ENCODE data around the gene TBXA2R.
"Not testable (repeated sequence)": the region's sequence is repeated elsewhere in the genome, so short reads cannot be mapped to it uniquely, and the experiment has no call there.

TBXA2R gene

DNA sequence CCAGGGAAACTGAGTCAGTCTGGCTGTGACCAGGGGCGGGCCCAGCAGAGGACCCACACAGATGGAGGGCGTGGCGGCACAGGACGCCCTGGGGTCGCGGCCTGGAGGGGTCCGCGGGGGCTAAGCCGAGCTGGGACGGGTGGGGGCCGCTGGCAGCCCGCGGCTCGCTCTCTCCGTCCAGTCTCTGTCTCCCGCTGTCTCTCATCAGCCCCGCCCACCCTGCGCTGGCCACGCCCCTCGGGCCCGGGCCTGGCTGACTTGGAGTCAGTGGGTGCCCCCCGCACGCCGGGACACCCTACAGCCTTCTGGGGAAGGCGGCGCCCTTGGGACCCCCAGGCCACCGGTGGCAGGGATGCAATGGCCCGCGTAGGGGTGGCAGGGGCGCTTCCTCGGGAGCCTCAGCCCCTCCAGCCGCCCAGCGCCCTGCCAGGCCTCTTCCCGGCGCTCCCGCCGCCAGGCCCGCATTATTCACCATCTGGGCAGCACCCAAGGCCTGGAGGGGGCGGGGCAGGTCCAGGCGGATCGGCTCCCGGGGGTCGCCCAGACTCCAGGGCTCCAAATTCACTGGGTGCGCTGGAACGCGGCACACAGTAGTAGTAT is at the start of gene TBXA2R:
TBXA2R (minus strand) TSS at position 186 of the 600 bp plus-strand sequence. CDS start 6,241 bp downstream, outside the sequence.
- H3K4me3 ChIP-seq (ENCODE audit: low read length), result peak within 1 kb of the TSS; percentile 68
- peak within 1 kb of the TSS; percentile 64 for H3K27ac ChIP-seq (ENCODE audit: low read depth, low read length)
- no peaks in the 10 kb centered on the region for H3K27me3 ChIP-seq (ENCODE audit: control insufficient read depth, insufficient read depth, low read length)
- H3K36me3 ChIP-seq (ENCODE audit: control insufficient read depth, insufficient read depth, low read length), result peaks cover 6% of the 10 kb centered on the region
- H3K4me1 ChIP-seq (ENCODE audit: control insufficient read depth, insufficient read depth, low read length), result no peaks in the 10 kb centered on the region
- peak within 1 kb of the TSS; percentile 6 for H3K9ac ChIP-seq (ENCODE audit: low read length)

DNA sequence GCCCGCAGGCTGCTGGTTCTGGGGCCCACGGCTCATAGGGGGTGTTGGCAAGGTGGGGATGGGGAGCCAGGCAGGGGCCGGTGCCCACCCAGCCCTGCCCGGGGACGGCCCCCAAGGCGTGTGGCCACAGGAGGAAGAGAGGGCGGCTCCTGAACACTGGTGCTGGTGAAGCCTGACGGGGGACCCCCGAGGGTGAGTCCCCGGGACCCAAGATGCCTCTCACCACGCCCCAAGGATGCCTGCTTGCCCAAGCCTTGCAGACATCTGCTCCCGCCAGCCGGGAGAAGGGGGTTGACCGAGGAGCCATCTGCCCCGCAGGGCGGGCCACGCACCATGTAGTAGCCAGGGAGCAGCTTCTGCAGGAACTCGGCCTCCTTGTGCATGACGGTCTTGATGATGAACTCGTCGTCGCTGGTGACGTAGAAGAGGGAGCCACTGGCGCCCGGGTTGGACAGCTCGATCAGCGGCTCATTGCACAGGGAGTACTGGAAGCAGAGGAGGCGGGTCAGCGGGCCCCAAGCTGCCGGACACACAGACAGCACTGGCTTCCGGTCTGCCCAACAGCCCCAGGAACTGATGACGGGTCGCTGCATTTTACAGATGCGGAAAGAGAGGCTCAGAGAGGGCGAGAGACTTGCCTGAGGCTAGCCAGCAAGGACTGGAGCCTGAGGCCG is 49.5 kb upstream of the TBXA2R start:
- no peak overlapping the region for H3K4me3 ChIP-seq (ENCODE audit: low read length)
- H3K4me1 ChIP-seq (ENCODE audit: control insufficient read depth, insufficient read depth, low read length), result no peaks in the 10 kb centered on the region
- no peaks in the 10 kb centered on the region for H3K27me3 ChIP-seq (ENCODE audit: control insufficient read depth, insufficient read depth, low read length)
- H3K9ac ChIP-seq (ENCODE audit: low read length), result no peak overlapping the region
- H3K36me3 ChIP-seq (ENCODE audit: control insufficient read depth, insufficient read depth, low read length), result peaks cover 58% of the 10 kb centered on the region
- no peak overlapping the region for H3K27ac ChIP-seq (ENCODE audit: low read depth, low read length)

DNA sequence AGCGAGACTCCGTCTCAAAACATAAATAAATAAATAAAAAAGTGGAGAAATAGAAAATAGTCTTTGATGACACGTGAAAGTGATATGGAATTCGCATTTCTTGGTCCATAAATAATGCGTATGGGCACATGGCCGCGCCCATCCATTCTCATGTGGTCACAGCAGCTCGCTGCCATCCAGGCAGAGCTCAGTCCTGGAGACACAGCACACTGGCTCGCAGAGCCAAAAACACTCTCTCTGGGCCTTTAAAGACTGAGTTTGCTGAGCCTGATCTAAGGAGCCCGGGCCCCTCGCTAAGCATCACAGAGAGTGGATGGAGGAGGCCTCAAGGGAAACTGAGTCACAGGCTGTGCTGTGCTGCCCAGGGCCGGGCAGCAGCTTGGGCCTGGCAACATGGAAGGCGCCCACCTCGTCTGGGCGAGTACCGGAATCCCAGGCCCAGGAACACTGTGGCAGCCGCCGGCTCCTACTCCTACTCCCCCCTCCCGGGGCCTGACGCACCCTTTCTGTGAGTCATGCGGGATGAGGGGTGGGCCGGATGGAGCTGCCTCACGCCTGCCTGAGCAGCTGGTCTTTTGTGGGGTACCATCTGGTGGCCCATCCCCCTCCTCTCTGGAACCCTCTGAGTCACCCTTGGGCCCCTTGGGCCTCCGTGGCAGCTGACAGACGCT is 48.9 kb upstream of the TBXA2R start:
- H3K4me3 ChIP-seq (ENCODE audit: low read length), result no peak overlapping the region
- no peak overlapping the region for H3K9ac ChIP-seq (ENCODE audit: low read length)
- H3K27me3 ChIP-seq (ENCODE audit: control insufficient read depth, insufficient read depth, low read length), result no peaks in the 10 kb centered on the region
- H3K36me3 ChIP-seq (ENCODE audit: control insufficient read depth, insufficient read depth, low read length), result peaks cover 55% of the 10 kb centered on the region
- H3K4me1 ChIP-seq (ENCODE audit: control insufficient read depth, insufficient read depth, low read length), result no peaks in the 10 kb centered on the region
- no peak overlapping the region for H3K27ac ChIP-seq (ENCODE audit: low read depth, low read length)

DNA sequence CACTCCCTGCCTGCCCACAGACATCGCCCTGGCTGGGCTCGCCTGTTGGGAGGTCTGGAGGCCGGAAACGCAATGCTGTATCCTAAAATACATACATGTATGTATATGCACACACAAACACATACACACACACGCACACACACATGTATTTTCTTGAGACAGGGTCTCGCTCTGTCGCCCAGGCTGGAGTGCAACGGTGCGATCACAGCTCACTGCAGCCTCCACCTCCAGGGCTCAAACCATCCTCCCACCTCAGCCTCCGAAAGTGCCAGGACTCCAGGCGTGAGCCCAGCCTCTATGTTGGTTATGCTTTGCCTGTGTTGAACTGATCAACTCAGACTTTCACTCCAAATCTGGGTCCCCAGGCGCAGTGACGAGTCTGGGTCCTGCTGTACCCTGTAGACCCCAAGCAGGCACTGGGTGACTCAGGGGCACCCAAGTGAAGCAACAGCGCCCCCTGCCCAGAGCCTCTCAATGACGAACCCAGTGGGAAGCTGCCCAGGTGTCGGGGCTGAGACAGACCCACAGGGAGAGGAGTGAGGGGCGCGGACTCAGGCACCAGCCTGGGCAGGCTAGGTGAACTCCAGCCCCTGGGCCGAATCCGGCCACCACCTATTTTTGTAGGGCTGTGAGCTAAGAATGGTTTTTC is 47.3 kb upstream of the TBXA2R start:
- no peak overlapping the region for H3K27ac ChIP-seq (ENCODE audit: low read depth, low read length)
- H3K4me1 ChIP-seq (ENCODE audit: control insufficient read depth, insufficient read depth, low read length), result no peaks in the 10 kb centered on the region
- H3K9ac ChIP-seq (ENCODE audit: low read length), result no peak overlapping the region
- no peak overlapping the region for H3K4me3 ChIP-seq (ENCODE audit: low read length)
- H3K27me3 ChIP-seq (ENCODE audit: control insufficient read depth, insufficient read depth, low read length), result no peaks in the 10 kb centered on the region
- H3K36me3 ChIP-seq (ENCODE audit: control insufficient read depth, insufficient read depth, low read length), result peaks cover 44% of the 10 kb centered on the region

DNA sequence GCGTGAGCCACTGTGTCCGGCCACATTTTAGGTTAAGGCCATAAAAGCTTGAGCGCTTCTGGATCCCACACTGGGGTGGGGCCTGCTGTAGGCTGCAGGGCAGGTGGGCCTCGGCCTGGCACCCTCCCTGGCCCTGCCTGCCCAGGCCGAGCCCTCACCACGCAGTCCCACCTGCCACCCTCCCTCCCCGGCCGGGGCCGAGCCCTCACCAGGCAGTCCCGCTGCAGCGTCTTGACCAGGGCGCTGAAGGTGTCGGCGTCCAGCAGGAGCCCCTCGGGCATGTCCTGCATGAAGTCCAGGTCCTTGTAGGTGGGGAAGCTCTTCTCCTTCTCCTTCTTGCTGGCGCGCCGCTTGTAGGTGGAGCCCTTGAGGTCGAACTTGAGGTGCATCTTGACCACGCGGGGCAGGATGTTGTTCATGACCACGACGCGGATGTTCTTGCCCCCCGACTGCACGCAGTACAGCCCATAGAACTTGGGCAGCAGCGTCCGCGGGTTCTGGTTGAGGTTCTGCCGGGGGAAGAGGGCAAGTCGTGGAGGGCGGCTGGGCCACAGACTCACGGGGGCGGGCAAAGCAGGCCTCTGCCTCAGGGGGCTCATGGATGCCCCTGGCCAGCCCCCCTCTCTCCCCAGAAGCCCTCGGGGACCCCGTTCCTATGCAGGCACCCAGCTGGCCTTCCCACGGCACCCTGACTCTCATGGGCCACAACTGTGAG is 46.6 kb upstream of the TBXA2R start:
- no peak overlapping the region for H3K9ac ChIP-seq (ENCODE audit: low read length)
- H3K27ac ChIP-seq (ENCODE audit: low read depth, low read length), result no peak overlapping the region
- H3K4me1 ChIP-seq (ENCODE audit: control insufficient read depth, insufficient read depth, low read length), result no peaks in the 10 kb centered on the region
- H3K36me3 ChIP-seq (ENCODE audit: control insufficient read depth, insufficient read depth, low read length), result peaks cover 40% of the 10 kb centered on the region
- no peaks in the 10 kb centered on the region for H3K27me3 ChIP-seq (ENCODE audit: control insufficient read depth, insufficient read depth, low read length)
- no peak overlapping the region for H3K4me3 ChIP-seq (ENCODE audit: low read length)

DNA sequence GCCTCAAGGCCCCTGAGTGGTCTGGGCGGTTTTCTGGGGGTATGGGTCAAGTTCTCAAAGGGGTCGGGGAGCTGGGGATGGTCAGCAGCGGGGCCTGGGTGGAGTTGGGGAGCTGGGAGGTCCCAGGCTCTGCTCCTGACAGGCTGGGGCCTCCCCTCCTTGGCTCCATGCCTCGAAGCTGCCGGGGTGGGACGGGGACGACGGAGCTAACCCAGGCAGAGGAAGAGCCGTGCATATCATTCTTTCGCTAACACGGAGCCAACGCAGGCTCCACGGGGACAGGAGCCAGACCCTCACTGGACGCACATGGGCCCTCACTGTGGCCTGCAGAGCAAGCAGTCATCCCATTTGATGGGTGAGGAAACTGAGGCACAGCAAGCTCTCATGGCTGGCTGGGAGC is 45.7 kb upstream of the TBXA2R start:
- Histone ChIP-seq H3K27me3 (ENCODE audit: control insufficient read depth, insufficient read depth, low read length) (no peaks in the 10 kb centered on the region), H3K27ac (ENCODE audit: low read depth, low read length) (no peak overlapping the region), H3K36me3 (ENCODE audit: control insufficient read depth, insufficient read depth, low read length) (peaks cover 35% of the 10 kb centered on the region)

DNA sequence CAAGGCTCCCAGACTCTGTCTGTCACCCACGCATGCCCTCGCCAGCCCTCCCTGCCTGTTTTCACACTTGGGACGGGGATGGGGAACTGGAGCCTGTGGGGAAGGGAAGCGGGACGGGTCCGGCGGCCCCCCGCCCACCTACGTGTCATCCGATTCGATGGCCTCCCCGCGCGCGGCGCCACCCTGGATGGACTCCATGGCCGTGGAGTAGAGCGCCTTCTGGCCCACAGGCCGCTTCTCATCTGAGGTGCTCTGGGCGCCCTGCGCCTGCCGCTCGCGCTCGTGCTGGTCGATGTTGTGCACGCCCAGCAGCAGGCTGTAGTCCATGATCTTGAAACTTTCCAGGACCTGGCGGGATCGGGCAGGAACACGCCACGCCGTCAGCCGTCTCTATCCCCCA is 45.0 kb upstream of the TBXA2R start:
- H3K4me3 ChIP-seq (ENCODE audit: low read length), result no peak overlapping the region

More for the DNA sequence above, 45.7 kb upstream of the TBXA2R start:
- Histone ChIP-seq H3K4me1 (ENCODE audit: control insufficient read depth, insufficient read depth, low read length) (no peaks in the 10 kb centered on the region), H3K4me3 (ENCODE audit: low read length) (no peak overlapping the region), H3K9ac (ENCODE audit: low read length) (no peak overlapping the region)

DNA sequence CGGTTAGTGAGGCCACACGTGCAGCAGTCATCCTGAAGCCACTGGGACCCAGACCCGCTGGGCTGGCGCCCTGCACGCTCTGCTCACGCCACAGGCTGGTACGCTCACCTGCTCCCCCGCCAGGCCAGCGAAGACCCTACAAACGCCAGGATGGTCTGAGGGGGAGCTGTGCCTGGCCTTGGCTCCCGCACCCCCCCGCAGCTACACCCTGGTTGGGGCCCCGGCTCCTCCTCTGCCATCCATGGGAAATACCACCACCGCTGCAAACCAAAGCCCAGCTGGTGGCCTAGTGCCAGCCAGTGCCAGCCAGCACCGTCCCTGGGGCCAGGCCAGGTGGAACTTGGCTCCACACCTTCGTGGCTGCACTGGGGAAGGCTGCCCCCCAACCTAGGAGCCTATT is 43.2 kb upstream of the TBXA2R start:
- no peaks in the 10 kb centered on the region for H3K4me1 ChIP-seq (ENCODE audit: control insufficient read depth, insufficient read depth, low read length)
- no peak overlapping the region for H3K9ac ChIP-seq (ENCODE audit: low read length)
- no peak overlapping the region for H3K4me3 ChIP-seq (ENCODE audit: low read length)
- H3K36me3 ChIP-seq (ENCODE audit: control insufficient read depth, insufficient read depth, low read length), result peaks cover 40% of the 10 kb centered on the region
- H3K27ac ChIP-seq (ENCODE audit: low read depth, low read length), result no peak overlapping the region
- no peaks in the 10 kb centered on the region for H3K27me3 ChIP-seq (ENCODE audit: control insufficient read depth, insufficient read depth, low read length)

More for the DNA sequence above, 45.0 kb upstream of the TBXA2R start:
- no peaks in the 10 kb centered on the region for H3K27me3 ChIP-seq (ENCODE audit: control insufficient read depth, insufficient read depth, low read length)
- H3K36me3 ChIP-seq (ENCODE audit: control insufficient read depth, insufficient read depth, low read length), result peaks cover 28% of the 10 kb centered on the region
- no peak overlapping the region for H3K27ac ChIP-seq (ENCODE audit: low read depth, low read length)
- H3K9ac ChIP-seq (ENCODE audit: low read length), result no peak overlapping the region
- no peaks in the 10 kb centered on the region for H3K4me1 ChIP-seq (ENCODE audit: control insufficient read depth, insufficient read depth, low read length)

DNA sequence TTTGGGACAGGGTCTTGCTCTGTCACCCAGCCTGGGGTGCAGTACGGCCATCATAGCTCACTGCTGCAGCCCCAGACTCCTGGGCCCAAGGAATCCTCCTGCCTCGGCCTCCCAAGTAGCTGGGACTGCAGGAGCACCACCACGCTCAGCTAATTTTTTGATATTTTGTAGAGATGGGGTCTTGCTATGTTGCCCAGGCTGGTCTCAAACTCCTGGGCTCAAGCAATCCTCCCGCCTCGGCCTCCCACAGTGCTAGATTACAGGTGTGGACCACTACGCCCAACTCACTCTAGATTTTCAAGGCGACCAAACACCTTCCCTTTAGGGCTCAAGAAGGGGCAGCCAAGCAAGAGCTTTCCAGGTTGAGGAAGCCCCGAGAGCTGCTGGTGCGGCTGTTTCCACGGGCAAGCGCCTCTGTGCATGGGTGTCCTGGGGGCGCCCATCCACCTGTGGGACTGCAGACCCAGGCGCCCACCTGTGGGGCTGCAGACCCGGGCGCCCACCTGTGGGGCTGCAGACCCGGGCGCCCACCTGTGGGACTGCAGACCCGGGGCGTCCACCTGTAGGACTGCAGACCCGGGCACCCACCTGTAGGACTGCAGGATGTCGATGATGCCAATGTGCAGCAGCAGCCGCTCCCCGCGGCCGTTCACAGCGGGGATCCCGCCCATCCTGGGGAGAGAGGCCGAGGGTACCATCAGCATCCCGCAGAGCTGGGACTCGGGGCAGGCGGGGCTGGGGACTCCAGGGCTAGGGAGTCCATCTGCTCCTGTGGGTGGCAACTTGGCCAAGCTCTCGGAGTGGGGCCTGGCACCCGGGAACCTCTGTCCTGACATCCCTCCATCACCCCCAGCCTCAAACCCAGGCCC is 41.6 kb upstream of the TBXA2R start:
- Histone ChIP-seq H3K27ac (ENCODE audit: low read depth, low read length) (no peak overlapping the region), H3K4me3 (ENCODE audit: low read length) (no peak overlapping the region), H3K36me3 (ENCODE audit: control insufficient read depth, insufficient read depth, low read length) (peaks cover 36% of the 10 kb centered on the region), H3K4me1 (ENCODE audit: control insufficient read depth, insufficient read depth, low read length) (no peaks in the 10 kb centered on the region), H3K9ac (ENCODE audit: low read length) (no peak overlapping the region), H3K27me3 (ENCODE audit: control insufficient read depth, insufficient read depth, low read length) (no peaks in the 10 kb centered on the region)

DNA sequence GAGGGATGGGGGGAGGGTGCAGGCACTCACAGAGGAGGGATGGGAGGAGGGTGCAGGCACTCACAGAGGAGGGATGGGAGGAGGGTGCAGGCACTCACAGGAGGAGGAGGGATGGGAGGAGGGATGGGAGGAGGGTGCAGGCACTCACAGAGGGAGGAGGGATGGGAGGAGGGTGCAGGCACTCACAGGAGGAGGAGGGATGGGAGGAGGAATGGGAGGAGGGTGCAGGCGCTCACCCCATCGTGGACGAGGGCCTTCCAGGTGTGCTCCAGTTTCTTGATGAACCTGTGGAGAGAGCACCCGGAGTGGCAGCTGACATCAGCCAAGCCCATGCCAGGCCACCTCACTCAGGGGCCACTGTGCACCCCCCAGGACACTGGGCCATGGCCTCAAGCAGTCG is 40.4 kb upstream of the TBXA2R start:
- H3K9ac ChIP-seq (ENCODE audit: low read length); H3K4me1 ChIP-seq (ENCODE audit: control insufficient read depth, insufficient read depth, low read length); H3K27me3 ChIP-seq (ENCODE audit: control insufficient read depth, insufficient read depth, low read length); H3K4me3 ChIP-seq (ENCODE audit: low read length); H3K27ac ChIP-seq (ENCODE audit: low read depth, low read length): not testable (repeated sequence)
- H3K36me3 ChIP-seq (ENCODE audit: control insufficient read depth, insufficient read depth, low read length), result peaks cover 29% of the 10 kb centered on the region

DNA sequence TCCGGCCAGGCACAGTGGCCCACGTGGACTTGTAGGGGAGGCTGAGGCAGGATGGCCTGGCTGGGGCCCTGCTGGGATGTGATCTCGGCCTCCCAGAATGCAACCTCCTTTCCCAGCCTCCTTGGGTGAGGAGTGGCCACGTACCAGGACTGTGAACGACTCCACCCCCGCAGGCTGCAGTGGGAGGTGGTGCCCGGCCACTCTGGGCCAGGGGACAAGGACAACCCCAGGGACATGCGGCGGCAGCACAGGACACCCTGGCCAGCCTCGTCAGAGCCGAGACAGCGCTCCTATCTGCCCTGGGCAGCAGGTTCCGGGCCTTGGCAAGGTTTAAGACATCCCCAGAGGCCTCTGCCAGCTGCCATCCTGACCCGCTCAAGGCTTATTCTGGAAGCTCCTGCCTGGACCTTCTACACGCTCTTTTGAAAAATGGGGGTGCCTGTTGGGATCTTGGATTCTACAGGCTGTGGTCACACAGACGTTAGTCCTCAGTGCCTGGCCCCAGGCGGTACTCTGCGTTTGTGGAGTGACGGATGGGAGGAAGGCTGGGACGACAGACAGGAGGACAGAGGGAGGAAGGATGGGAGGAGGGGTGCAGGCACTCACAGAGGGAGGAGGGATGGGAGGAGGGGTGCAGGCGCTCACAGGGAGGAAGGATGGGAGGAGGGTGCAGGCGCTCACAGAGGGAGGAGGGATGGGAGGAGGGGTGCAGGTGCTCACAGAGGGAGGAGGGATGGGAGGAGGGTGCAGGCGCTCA is 39.8 kb upstream of the TBXA2R start:
- Histone ChIP-seq H3K4me3 (ENCODE audit: low read length) (no peak overlapping the region), H3K4me1 (ENCODE audit: control insufficient read depth, insufficient read depth, low read length) (no peaks in the 10 kb centered on the region), H3K27me3 (ENCODE audit: control insufficient read depth, insufficient read depth, low read length) (no peaks in the 10 kb centered on the region), H3K36me3 (ENCODE audit: control insufficient read depth, insufficient read depth, low read length) (peaks cover 24% of the 10 kb centered on the region), H3K9ac (ENCODE audit: low read length) (no peak overlapping the region), H3K27ac (ENCODE audit: low read depth, low read length) (no peak overlapping the region)
